ENCODE results near the gene LFNG. TPM values are rescaled to one million over a fixed set of nuclear protein-coding genes. Genes with fewer than 3 reads are reported as not detected.

LFNG gene
- total and polyA plus RNA-seq, 9 of the 15 experiments (the other 6 are each of a cell fraction or from before 2014, with no cell fraction given) = 0.03 to 0.89 (median 0.25) TPM; not detected in 1

DNA sequence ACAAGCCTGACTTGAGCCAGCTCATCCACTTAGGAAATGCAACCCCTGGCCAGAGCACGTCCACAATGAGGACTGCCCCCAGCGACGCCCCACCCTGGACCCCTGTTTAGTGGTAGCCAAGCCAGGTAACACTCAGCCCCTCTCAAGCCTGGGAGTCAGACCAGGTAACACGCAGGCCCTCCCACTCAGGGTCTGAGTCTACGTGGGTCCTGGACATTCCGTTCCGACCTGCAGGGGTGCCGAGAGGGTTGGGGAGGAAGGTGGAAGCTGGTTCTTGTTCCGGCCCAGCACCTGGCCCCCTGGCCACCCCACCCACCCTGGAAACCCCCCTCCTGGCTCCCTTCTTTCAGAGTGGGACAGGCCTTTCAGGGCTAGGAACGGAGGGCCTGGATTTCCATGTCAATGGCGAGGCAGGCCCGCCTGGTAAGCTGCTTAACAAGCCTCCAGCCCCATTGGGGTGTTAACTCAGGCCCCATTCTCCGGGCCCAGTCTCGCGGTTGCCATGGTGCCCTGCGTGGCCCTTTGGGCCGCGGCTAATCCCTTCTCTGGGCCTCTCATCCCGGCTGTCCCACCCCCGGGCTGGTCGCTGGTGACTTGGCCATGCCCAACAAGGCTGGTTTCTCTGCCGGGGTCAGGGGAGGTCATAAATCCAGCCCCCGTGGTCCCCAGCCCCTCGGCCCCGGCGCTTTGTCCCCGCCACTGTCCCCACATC is 19.7 kb upstream of the LFNG start:
- Histone ChIP-seq H3K27ac (ENCODE audit: extremely low read depth, low read depth, low read length) (no peak overlapping the region), H3K36me3 (ENCODE audit: control insufficient read depth, insufficient read depth, low read length) (no peaks in the 10 kb centered on the region), H3K9ac (ENCODE audit: insufficient read depth in 1 of 2, low read depth in 2 of 2, low read length in 2 of 2) (no peak overlapping the region), H3K79me2 (ENCODE audit: control insufficient read depth, insufficient read depth, low read length) (no peaks in the 10 kb centered on the region), H3K4me1 (replicated peaks in 1 of 2; ENCODE audit: control insufficient read depth in 2 of 2, insufficient read depth in 2 of 2, low read length in 2 of 2) (peaks cover 0 to 45% of the 10 kb centered on the region in 2 experiments; a peak in 2 of 5 replicates), H3K9me1 (ENCODE audit: control insufficient read depth, insufficient read depth, low read length) (no peaks in the 10 kb centered on the region), H3K4me3 (no peak overlapping the region), H4K20me1 (replicated peaks; ENCODE audit: control insufficient read depth, insufficient read depth, low read length) (no peaks in the 10 kb centered on the region), H2AFZ (ENCODE audit: low read depth, low read length) (no peak overlapping the region), H3K9me3 (replicated peaks; ENCODE audit: control insufficient read depth, insufficient read depth, low read depth, low read length) (no peaks in the 10 kb centered on the region), H3K4me2 (ENCODE audit: insufficient read depth, low read length) (no peak overlapping the region), H3K27me3 (ENCODE audit: control insufficient read depth in 2 of 2, insufficient read depth in 2 of 2, low read length in 2 of 2) (peaks cover 9 to 48% of the 10 kb centered on the region in 2 experiments; a peak in 3 of 5 replicates)
- 11% methylated on average over 16 of the region's 27 CpGs for WGBS (ENCODE audit: insufficient coverage, low coverage, missing lambda C conversion rate)
- TF ChIP-seq SLC30A9 (CRISPR knock-in tag; IDR thresholded peaks at IDR 0.05) (no peak), NR1H2 (CRISPR knock-in tag; IDR thresholded peaks at IDR 0.05) (no peak), BCL6 (CRISPR knock-in tag; IDR thresholded peaks at IDR 0.05) (no peak), ZNF143 (CRISPR knock-in tag; IDR thresholded peaks at IDR 0.05) (no peak), MTA2 (IDR thresholded peaks at IDR 0.05; ENCODE audit: low read depth) (no peak), POLR2A (conservative IDR thresholded peaks at IDR 0.05) (no peak), TARDBP (IDR thresholded peaks at IDR 0.05) (no peak), RBM14 (IDR thresholded peaks at IDR 0.05; ENCODE audit: borderline replicate concordance, insufficient read depth, low read depth, low read length) (no peak), ZNF311 (CRISPR knock-in tag; IDR thresholded peaks at IDR 0.05) (no peak), STAT5B (CRISPR knock-in tag; IDR thresholded peaks at IDR 0.05) (no peak), RAD51 (IDR thresholded peaks at IDR 0.05; ENCODE audit: borderline replicate concordance, low read depth) (no peak), NUFIP1 (IDR thresholded peaks at IDR 0.05; ENCODE audit: partially characterized antibody) (no peak), ELF1 (tag; IDR thresholded peaks at IDR 0.05) (no peak), ZBTB17 (CRISPR knock-in tag; IDR thresholded peaks at IDR 0.05) (no peak)
- TF ChIP-seq, protein P1, sequence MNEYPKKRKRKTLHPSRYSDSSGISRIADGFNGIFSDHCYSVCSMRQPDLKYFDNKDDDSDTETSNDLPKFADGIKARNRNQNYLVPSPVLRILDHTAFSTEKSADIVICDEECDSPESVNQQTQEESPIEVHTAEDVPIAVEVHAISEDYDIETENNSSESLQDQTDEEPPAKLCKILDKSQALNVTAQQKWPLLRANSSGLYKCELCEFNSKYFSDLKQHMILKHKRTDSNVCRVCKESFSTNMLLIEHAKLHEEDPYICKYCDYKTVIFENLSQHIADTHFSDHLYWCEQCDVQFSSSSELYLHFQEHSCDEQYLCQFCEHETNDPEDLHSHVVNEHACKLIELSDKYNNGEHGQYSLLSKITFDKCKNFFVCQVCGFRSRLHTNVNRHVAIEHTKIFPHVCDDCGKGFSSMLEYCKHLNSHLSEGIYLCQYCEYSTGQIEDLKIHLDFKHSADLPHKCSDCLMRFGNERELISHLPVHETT (CRISPR knock-in tag; conservative IDR thresholded peaks at IDR 0.05 in 1 of 2, IDR thresholded peaks at IDR 0.05 in 1 of 2) = no peak
- TF ChIP-seq, protein P2, sequence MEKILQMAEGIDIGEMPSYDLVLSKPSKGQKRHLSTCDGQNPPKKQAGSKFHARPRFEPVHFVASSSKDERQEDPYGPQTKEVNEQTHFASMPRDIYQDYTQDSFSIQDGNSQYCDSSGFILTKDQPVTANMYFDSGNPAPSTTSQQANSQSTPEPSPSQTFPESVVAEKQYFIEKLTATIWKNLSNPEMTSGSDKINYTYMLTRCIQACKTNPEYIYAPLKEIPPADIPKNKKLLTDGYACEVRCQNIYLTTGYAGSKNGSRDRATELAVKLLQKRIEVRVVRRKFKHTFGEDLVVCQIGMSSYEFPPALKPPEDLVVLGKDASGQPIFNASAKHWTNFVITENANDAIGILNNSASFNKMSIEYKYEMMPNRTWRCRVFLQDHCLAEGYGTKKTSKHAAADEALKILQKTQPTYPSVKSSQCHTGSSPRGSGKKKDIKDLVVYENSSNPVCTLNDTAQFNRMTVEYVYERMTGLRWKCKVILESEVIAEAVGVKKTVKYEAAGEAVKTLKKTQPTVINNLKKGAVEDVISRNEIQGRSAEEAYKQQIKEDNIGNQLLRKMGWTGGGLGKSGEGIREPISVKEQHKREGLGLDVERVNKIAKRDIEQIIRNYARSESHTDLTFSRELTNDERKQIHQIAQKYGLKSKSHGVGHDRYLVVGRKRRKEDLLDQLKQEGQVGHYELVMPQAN (IDR thresholded peaks at IDR 0.05; ENCODE audit: borderline replicate concordance) = no peak
- in situ Hi-C loops (cut with MboI) = no loop called here
- FAIRE-seq (no peak), DNase-seq (ENCODE audit: extremely low read depth in 1 of 4, low spot score in 3 of 4) (no peak), ATAC-seq (no peak)
- intact Hi-C loops (cut with micrococcal nuclease) = no loop called here
- CTCF ChIA-PET (ENCODE audit: low intra/inter-chr PET ratio) = no interaction called here
- BruUV-seq (replicated peaks) = no TSS peak
- POLR2A ChIA-PET = interaction anchor here (0.6 to 1.6 kb wide), 2 partner anchors 9 to 376 kb away, joined by 3 to 8 read pairs; no protein-coding TSS in a partner anchor
